ENCODE data around the gene ANO1. TPM values are rescaled to one million over a fixed set of nuclear protein-coding genes. Genes with fewer than 3 reads are reported as not detected.

The ANO1 gene
- polyA plus RNA-seq, 1 of the 3 experiments (the other 2 are of a cell fraction), result not detected

- Histone ChIP-seq H2AFZ (ENCODE audit: low read depth) (no peak overlapping the region), H3K4me3 (ENCODE audit: low read depth in 2 of 2, low read length in 1 of 2) (no peak overlapping the region), H3F3A (replicated peaks; ENCODE audit: insufficient read depth) (peaks cover 16% of the 10 kb centered on the region), H3K9me2 (no peaks in the 10 kb centered on the region), H3K9ac (no peak overlapping the region), H3K27ac (ENCODE audit: low read depth in 2 of 2, low read length in 1 of 2) (no peak overlapping the region), H3K4me2 (no peak overlapping the region), H3K9me3 (no peaks in the 10 kb centered on the region), H4K20me1 (ENCODE audit: insufficient read depth) (peaks cover 9% of the 10 kb centered on the region; the same call in 1 of the 2 replicates), H3K4me1 (ENCODE audit: control insufficient read depth in 1 of 2, insufficient read depth in 2 of 2, low read depth in 1 of 2, low read length in 1 of 2) (peaks cover 0 to 5% of the 10 kb centered on the region in 2 experiments; a peak in 1 of 4 replicates), H3K36me3 (replicated peaks in 1 of 2; ENCODE audit: control insufficient read depth in 1 of 2, insufficient read depth in 2 of 2, low read length in 1 of 2) (no peaks in the 10 kb centered on the region), H3K27me3 (ENCODE audit: insufficient read depth) (no peaks in the 10 kb centered on the region), H3K79me2 (ENCODE audit: insufficient read depth) (no peaks in the 10 kb centered on the region)
- ChIA-PET POLR2A (no interaction called here), CTCF (interaction anchor here (0.6 to 1.7 kb wide), 3 partner anchors 20 to 311 kb away, joined by 3 to 4 read pairs (median 3); no protein-coding TSS in a partner anchor)
- TF ChIP-seq GATA2 (CRISPR knock-in tag; IDR thresholded peaks at IDR 0.05) (no peak), MXI1 (IDR thresholded peaks at IDR 0.05; ENCODE audit: low read depth, low read length) (no peak), NFIC (IDR thresholded peaks at IDR 0.05; ENCODE audit: borderline replicate concordance) (no peak), CHD2 (IDR thresholded peaks at IDR 0.05; ENCODE audit: low read length, partially characterized antibody) (no peak), TCF12 (IDR thresholded peaks at IDR 0.05) (no peak), YY1 (IDR thresholded peaks at IDR 0.05; ENCODE audit: low read depth) (no peak), USF2 (IDR thresholded peaks at IDR 0.05; ENCODE audit: borderline replicate concordance, low read depth, low read length) (no peak), SMC3 (IDR thresholded peaks at IDR 0.05; ENCODE audit: low read depth, low read length) (no peak), EP300 (IDR thresholded peaks at IDR 0.05; ENCODE audit: borderline replicate concordance in 1 of 2, low read depth in 1 of 2, low read length in 1 of 2) (no peak), MEF2A (IDR thresholded peaks at IDR 0.05; ENCODE audit: borderline replicate concordance, low read depth) (no peak), ELF1 (IDR thresholded peaks at IDR 0.05) (no peak), FOXM1 (IDR thresholded peaks at IDR 0.05; ENCODE audit: low read depth) (no peak), RCOR1 (IDR thresholded peaks at IDR 0.05; ENCODE audit: low read length) (no peak), NRF1 (IDR thresholded peaks at IDR 0.05; ENCODE audit: low read depth, low read length) (no peak)
- TF ChIP-seq, protein P1, sequence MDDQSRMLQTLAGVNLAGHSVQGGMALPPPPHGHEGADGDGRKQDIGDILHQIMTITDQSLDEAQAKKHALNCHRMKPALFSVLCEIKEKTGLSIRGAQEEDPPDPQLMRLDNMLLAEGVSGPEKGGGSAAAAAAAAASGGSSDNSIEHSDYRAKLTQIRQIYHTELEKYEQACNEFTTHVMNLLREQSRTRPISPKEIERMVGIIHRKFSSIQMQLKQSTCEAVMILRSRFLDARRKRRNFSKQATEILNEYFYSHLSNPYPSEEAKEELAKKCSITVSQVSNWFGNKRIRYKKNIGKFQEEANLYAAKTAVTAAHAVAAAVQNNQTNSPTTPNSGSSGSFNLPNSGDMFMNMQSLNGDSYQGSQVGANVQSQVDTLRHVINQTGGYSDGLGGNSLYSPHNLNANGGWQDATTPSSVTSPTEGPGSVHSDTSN (IDR thresholded peaks at IDR 0.05), result no peak
- TF ChIP-seq, protein P2, sequence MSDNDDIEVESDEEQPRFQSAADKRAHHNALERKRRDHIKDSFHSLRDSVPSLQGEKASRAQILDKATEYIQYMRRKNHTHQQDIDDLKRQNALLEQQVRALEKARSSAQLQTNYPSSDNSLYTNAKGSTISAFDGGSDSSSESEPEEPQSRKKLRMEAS (IDR thresholded peaks at IDR 0.05; ENCODE audit: low read depth), result no peak
- TF ChIP-seq, protein P3, sequence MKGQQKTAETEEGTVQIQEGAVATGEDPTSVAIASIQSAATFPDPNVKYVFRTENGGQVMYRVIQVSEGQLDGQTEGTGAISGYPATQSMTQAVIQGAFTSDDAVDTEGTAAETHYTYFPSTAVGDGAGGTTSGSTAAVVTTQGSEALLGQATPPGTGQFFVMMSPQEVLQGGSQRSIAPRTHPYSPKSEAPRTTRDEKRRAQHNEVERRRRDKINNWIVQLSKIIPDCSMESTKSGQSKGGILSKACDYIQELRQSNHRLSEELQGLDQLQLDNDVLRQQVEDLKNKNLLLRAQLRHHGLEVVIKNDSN (IDR thresholded peaks at IDR 0.05; ENCODE audit: borderline replicate concordance, low read depth), result no peak
- no peak for DNase-seq
- 86% methylated on average over 8 of the region's 8 CpGs for WGBS (ENCODE audit: low lambda C conversion rate)
Measured at GRCh38 chr11:70230151-70230839, 152.2 kb downstream of the ANO1 start.
